GM19043 (cell line): ENCODE results near the gene POR.
"Not testable (repeated sequence)": the region's sequence is repeated elsewhere in the genome, so short reads cannot be mapped to it uniquely, and the experiment has no call there.

Source experiments
- ATAC-seq: cut with Tn5 transposase; IDR thresholded peaks from one replicate; pipeline ENCODE4 v1.9.1; 2021; ENCODE audit warnings: low read depth; ENCODE audit not compliant: unreplicated experiment

POR gene

GRCh38 chr7:76016191-76016947 is 101.4 kb downstream of the POR start:
- ATAC-seq = no peak

GRCh38 chr7:76018520-76018919 is 103.6 kb downstream of the POR start:
- ATAC-seq = not testable (repeated sequence)

DNA sequence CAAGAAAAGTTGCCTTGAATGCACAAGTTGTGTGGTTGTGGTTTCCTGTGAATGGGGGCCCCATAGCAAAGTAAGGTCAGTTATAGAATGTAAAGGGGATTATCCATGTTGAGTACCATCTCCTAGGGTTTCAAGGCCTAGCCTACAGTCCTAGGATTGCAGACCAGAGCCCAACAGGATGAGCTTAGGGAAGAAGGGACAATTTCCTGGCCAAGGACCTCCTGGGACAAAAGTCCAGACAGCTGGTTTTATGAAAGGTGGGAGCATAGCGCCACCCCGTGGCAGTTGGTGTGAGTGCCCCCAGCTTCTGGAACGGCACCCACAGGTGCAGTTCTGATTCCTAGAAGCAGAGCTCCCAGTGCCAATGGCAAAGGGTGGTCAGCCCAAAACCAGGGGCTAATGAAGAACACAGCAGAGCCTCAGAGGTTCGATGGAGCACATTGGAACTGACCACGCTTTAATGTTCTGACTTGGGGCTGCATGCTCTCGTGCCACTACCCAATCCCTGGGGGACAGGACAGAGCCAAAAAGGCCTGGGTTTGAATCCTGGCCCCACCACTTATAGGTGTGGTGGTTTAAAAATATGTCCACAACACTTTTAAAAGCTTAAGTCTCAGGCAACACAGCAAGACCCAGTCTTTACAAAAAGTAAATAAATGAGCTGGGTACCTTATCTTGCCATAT is 105.2 kb downstream of the POR start:
- no peak for ATAC-seq

DNA sequence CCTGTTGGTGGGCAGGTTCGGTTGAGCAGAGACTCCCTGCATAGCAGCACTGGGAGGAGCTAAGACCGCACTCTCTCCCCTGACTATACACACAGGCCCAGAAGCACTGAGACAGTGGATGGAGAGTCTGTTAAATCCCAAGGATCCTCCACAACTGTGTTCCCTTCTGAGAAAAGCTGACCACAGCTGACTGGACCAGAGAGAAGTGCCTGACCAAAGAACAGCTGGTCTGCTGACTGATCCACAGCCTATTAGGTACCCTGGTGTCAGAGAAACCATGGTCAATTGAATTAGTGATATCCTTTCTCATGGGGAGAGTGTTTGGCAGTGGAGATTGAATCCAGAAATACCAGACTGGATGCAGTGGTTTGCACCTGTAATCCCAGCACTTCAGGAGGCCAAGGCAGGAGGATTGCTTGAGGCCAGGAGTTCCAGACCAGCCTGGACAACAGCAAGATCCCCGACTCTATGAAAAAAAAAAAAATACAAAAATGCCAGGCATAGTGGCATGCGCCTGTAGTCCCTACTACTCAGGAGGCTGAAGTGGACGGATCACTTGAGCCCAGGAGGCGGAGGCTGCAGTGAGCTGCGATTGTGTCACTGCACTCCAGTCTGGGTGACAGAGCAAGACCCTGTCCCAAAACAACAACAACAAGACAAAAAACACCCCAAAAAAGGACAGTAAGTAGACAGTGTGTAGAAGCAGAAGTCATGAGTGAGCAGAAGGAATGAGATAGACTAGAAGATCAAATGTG is 107.2 kb downstream of the POR start:
- no peak for ATAC-seq

DNA sequence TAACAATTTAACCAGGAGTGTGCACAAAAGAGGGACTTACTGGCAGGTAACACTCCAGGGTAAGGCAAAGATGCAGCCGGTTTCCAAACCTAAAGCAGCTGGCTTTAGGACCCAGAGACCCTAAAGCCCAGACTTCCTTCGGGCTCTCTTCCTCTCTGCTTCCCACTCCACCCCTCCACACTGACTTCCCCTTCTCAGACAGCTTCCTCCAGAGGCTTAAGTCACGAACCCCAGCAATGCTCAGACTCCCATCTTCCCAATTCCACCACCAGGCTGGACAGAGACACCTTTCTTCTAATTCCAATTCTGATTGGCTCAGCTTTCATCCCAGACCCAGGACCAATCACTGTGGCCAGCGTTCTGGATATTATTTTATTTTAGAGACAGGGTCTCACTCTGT is 108.0 kb downstream of the POR start:
- no peak for ATAC-seq

- not testable (repeated sequence) for ATAC-seq
Measured at GRCh38 chr7:76029682-76030081, 114.7 kb downstream of the POR start.

GRCh38 chr7:76031964-76032363 is 117.0 kb downstream of the POR start:
- ATAC-seq = no peak
